Measurements from ENCODE around the gene IL36B.
"Not testable (repeated sequence)": the region's sequence is repeated elsewhere in the genome, so short reads cannot be mapped to it uniquely, and the experiment has no call there.

The IL36B gene

DNA sequence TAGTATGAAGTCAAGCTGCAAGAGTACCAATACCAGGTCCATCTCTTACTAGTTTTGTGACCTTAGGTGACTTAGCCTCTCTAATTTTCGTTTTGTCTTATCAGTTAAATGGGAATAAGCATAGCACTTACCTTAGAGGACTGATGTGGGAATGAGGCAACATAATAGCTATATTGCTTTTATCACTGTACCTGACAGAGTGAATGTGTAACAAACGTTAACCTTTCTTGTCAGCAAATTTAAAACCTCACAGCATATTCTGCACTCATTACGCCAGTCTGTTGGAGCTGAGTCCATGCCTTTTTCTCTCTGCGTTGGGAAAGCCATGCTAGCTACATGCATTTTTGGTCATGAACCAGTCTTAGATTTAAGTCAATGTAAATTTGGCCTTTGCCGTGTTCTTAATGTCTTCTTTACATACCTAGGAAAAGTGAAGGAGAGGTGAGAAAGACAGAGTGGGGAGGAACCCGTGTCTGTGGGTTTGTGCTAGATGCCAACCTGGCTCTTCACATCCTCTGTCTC, at the start of gene IL36B:
Gene IL36B (minus strand): TSS at position 472 of the 522 bp plus-strand sequence.
- DNase-seq (ENCODE audit: low spot score): no peak

DNA sequence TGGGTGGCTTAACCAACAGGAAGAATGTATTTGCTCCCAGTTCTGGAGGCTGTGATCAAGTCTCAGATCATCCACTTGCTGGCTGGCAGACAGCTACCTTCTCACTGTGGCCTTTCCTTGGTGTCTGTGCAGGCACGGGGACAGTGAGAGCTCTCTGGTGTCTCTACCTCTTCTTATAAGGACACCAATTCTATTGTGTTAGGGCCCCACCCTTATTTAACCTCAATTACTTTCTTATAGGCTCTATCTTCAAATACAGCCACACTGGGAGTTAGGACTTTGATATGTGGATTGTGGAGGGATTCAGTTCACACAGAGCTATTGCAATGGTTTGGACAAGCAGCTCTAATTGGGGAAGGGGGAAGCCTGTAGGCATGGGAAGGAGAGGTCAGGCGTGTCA, 49.5 kb upstream of the IL36B start:
- no peak for DNase-seq (ENCODE audit: low spot score)

DNA sequence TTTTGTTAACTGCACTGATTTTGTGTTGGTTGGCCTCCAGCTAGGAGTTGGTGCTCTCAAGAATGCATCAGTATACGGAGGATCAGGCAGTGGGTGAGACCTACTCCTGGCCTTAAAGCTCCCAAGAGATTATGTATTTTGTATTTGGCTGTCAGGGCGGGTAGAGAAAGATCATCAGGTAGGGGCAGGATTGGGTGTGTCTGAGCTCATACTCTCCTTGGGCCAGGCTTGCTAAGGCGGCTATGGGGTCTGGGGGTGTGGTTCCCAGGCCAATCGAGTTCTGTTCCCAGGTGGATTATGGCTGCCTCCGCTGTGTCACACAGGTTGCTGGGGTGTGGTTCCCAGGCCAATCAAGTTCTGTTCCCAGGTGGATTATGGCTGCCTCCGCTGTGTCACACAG, 45.9 kb upstream of the IL36B start:
- DNase-seq (ENCODE audit: low spot score): no peak

GRCh38 chr2:113098041-113098440, 45.4 kb upstream of the IL36B start:
- DNase-seq (ENCODE audit: low spot score): no peak

DNA sequence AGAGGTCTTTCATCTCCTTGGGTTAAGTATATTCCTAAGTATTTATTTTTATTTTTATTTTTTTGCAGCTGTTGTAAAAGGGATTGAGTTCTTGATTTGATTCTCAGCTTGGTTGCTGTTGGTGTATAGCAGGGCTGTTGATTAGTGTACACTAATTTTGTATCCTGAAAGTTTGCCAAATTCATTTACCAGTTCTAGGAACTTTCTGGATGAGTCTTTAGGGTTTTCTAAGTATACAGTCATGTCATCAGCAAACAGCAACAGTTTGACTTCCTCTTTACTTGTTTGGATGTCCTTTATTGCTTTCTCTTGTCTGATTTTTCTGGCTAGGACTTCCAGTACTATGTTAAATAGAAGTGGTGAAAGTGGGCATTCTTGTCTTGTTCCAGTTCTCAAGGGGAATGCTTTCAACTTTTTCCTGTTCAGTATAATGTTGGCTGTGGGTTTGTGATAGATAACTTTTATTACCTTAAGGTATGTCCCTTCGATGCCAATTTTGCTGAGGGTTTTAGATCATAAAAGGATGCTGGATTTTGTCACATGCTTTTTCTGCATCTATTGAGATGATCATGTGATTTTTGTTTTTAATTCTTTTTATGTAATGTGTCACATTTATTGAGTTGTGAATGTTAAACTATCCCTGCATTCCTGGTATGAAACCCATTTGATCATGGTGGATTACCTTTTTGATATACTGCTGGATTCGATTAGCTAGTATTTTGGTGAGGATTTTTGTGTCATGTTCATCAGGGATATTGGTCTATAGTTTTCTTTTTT, 44.4 kb upstream of the IL36B start:
- DNase-seq (ENCODE audit: low spot score): not testable (repeated sequence)

DNA sequence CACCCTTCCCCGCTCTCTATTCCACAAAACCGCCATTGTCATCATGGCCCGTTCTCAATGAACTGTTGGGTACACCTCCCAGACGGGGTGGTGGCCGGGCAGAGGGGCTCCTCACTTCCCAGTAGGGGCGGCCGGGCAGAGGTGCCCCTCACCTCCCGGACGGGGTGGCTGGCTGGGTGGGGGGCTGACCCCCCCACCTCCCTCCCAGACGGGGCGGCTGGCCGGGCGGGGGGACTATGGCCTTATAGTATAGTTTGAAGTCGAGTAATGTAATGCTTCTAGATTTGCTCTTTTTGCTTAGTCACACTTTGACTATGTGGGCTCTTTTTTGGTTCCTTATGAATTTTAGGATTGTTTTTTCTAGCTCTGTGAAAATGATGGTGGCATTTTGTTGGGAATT, 43.6 kb upstream of the IL36B start:
- DNase-seq (ENCODE audit: low spot score): not testable (repeated sequence)

DNA sequence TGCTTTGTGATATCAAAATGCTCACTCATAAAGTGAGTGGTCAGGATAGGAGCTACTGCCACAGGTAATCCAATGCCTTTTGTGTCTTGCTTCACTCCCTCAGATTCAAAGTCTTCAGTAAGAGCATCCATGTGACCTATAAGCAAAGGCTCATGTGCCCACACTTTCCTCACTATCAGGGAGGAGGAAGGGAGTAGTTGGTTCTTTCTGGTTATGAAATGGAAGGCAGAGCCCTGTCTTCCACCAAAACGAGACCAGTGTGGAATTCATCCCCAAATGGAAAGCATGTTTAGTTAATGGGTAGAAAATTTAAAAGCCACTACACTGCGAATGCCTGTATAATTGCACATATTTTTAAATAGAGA, 40.9 kb upstream of the IL36B start:
- DNase-seq (ENCODE audit: low spot score): no peak

DNA sequence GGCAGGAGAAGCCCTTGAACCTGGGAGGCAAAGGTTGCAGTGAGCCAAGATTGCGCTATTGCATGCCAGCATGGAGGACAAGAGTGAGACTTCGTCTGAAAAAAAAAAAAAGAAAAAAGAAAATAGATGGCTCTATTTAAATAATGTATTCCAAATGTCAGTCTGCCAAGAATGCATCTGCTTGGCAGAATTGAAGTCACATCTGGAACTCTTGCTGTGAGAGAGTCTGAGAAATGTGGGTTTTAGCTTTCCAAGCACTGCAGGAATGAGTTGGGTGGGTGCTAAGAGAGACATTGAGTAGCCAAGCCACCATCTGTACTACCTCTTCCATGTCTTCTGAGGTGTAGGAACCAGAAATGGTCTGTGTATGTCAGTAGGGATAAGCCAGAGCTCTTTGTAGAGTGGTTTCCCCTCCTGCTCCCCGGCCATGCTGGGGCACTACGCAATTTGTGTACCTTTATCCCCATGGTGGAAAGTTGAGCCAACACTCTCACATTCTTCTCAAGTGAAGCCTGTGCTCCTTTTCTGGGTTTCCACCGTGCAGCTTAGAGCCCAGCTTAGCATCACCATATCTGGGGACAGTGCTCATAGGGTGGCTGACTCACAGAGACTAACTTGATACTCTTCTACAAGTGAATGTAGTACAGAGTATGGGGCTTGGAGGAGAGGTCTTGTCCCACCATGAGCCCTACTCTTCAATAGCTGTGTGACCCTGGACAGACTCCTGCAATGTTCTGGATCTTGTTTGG, 40.4 kb upstream of the IL36B start:
- no peak for DNase-seq (ENCODE audit: low spot score)

DNA sequence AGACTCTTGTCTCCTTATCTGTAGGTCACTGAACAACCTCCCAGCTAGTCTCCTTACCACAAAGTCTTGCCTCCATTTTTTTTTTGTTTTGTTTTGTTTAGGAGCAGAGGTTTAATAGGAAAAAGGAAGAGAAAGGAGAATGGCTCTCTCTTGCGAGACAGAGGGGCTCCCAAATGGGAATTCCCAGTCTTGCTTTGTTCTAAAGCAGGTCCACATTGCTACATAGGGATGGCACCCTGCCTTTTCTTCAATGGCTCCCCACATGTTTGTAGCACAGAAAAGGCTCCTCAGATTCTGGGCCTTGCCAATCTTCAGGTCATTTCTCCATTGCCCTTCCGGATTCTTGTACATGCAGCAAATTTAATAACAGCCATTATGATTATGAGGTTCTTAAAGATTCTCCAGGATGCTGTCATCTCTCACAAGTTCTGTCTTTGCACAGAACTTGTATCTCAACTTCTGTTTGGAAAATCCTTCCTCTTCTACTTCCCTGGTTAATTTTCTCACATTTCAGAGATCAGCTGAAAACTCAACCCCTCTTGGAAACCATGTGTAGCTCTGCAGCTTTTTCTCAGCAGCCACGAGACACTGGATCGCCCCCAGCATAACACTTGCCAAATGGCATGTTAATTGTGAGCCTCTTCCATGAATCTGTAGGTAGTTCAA, 38.7 kb upstream of the IL36B start:
- DNase-seq (ENCODE audit: low spot score): no peak

DNA sequence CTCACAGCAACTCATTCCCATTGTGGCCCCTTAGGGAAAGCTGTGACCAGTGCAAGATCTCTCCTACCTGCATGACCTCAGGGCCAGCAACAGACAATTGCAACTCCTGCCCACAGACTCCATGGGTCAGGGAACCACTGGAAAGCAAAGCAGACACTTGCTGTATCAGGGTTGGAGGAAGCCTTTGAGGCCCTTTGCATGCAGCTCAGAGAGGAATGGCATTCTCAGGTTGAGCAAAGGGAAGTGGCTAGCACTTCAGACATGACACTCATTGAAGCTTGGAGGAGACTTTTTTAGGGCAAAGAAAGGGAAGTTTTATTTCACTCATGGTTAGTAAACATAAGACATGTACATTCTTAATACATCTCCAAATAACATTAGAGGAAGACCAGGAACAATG, 37.2 kb upstream of the IL36B start:
- peak; percentile 43 for DNase-seq (ENCODE audit: low spot score)

- no peak for DNase-seq (ENCODE audit: low spot score)
Observed at GRCh38 chr2:113088213-113088992, 35.7 kb upstream of the IL36B start.

DNA sequence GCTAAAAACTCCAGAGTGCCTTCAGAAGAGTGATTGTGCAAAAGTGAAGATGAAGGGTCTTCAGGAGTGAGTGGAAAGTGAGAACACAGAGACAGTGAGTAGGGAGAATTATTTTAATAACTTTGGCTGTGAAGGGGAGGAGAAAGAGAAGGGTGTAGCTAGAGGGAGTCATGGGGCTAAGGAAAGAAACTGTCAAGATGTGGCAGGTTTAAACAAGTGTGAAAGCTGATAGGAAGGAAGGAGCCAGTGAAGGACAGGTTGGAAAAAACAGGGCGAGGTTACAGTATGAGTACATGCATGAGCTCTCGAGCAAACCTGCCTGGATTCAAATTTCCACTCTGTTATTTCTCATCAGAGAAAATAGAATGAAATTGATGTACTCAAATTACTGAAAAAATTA, 32.9 kb upstream of the IL36B start:
- no peak for DNase-seq (ENCODE audit: low spot score)

GRCh38 chr2:113084249-113085000, 31.8 kb upstream of the IL36B start:
- no peak for DNase-seq (ENCODE audit: low spot score)

DNA sequence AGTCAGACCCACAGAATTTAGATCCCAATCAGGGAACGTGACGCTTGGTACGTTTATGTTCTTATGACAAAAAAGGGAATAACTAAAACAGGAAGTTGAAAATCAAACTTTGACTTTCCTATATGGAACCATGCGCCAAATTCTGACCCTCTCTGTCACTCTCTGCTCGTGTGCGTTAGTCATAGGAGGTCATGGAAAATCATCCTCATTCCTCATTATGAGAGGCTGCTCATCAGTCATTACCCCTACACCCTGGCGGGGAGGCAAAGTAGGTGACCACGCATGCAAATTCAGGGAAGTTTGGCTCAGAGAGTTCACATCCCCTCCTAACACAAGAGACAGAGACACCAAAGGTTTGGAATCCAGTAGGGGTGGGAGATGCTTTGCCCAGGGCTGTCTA, 30.6 kb upstream of the IL36B start:
- DNase-seq (ENCODE audit: low spot score): no peak

DNA sequence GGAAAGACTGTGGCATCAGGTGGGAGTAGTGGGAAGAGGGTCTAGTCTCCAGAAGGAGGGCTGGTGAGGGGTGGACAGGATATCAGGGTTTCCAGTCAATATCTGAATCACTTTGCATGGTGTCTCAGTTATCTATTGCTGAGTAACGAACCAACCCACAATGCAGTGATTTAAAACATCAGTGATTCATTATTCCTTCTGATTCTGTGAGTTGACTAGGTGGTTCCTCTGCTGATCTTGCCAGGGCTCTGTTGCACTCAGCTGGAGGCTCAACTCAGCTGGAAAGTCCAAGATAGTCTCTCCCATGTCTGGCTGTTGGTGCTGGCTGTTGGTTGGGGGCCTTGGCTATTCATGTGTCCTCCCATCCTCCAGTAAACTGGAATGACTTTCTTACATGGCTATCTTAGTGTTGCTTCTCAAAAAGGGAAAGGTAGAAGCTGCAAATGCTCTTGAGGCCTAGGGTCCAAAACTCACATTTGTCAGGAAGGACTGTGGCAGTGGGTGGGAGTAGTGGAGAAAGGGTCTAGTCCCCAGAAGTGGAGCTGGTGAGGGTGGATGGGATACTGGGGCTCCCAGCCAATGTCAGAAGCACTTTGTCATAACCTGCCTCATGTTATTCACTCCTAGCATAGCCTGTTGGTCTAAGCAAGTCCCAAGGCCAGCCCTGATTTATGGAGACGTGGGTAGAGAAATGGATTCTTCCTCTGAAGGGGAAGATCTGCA, 29.0 kb upstream of the IL36B start:
- no peak for DNase-seq (ENCODE audit: low spot score)

- peak; percentile 17 for DNase-seq (ENCODE audit: low spot score)
Observed at GRCh38 chr2:113080134-113080533, 27.5 kb upstream of the IL36B start.

GRCh38 chr2:113079131-113079530, 26.5 kb upstream of the IL36B start:
- no peak for DNase-seq (ENCODE audit: low spot score)

DNA sequence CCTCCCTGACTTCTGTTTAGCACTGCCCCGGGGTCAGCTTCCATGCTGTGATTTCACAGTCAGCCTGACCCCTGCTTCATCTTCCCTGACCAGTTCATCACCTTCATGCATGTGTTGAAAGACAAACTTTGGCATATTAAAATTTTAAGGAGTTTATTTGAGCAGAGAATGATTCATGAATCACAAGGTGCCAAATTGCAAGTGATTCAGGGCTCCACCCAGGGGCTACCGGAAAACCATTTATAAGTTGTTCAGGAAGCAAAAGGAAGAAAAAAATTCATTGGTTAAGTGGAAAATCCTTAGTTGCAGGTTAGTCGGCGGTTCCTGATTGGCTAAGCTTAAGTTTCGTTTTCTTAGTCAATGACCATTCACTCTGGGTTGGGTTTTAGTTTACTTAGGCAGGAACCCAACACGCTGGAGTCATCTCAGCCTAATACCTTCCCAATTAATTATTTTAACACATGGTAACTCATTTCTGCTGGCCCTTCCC, 25.7 kb upstream of the IL36B start:
- DNase-seq (ENCODE audit: low spot score): no peak

- no peak for DNase-seq (ENCODE audit: low spot score)
Observed at GRCh38 chr2:113077921-113078320, 25.3 kb upstream of the IL36B start.

DNA sequence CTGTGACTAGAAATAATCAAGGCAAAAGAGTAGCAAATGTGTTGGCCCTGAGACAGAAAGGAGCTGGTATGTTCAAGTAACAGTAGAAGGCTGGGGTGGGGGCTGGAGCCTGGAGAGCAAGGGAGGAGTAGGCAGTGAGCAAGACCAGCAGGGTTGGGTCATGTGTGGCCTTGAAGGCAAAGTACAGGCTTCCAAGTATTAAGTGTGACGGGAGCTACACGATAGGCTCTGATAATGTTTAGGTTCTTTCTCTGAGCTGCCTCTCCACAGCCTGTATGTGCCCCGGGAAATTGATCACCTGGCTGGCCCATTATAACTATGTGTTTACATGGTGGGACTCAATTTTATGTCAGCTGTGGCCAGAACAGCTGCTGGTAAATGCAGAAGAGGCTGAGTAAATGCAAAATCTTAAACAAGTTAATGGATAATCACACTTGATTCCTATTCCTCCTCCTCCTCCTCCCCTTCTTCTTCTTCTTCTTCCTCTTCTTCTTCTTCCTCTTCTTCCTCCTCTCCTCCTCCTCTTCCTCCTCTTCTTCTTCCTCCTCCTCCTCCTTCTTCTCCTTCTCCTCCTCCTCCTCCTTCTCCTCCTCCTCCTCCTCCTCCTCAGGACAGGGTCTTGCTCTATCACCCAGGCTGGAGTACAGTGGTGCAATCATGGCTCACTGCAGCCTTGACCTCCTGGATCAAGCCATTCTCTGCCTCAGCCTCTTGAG, 24.4 kb upstream of the IL36B start:
- DNase-seq (ENCODE audit: low spot score): no peak

All from Ammon's horn (tissue), 1 donor.